HepG2 (cell line): ENCODE results near the gene SLC35F6. TPM values are rescaled to one million over a fixed set of nuclear protein-coding genes. Genes with fewer than 3 reads are reported as not detected.

Experiments
- BRD4 ChIP-seq: sonication (generic); formaldehyde crosslinking; IDR thresholded peaks from 2 replicates; pipeline ENCODE4 v1.4.0; 2020; ENCODE audit warnings: missing genetic modification reagents
- GPN1 ChIP-seq: sonication (generic); formaldehyde crosslinking; IDR thresholded peaks from 2 replicates; pipeline ENCODE4 v1.5.1; 2020; ENCODE audit warnings: missing genetic modification reagents, borderline replicate concordance
- MAF1 ChIP-seq: sonication (generic); formaldehyde crosslinking; IDR thresholded peaks from 2 replicates; pipeline ENCODE4 v1.5.0; 2020; ENCODE audit warnings: missing genetic modification reagents, borderline replicate concordance
- MBNL3 ChIP-seq: fragments of 250-450 bp; sonication (Bioruptor Pico); conservative IDR thresholded peaks from 2 replicates; pipeline ENCODE4 v1.8.0; 2022; ENCODE audit warnings: mild to moderate bottlenecking, inconsistent platforms
- MTF2 ChIP-seq: sonication (generic); formaldehyde crosslinking; IDR thresholded peaks from 2 replicates; pipeline ENCODE4 v1.5.0; 2020; ENCODE audit warnings: missing genetic modification reagents, borderline replicate concordance
- NFKB2 ChIP-seq: sonication (generic); formaldehyde crosslinking; IDR thresholded peaks from 2 replicates; pipeline ENCODE4 v1.4.0; 2020; ENCODE audit warnings: missing genetic modification reagents, borderline replicate concordance
- PRDM15 ChIP-seq: sonication (generic); formaldehyde crosslinking; IDR thresholded peaks from 2 replicates; pipeline ENCODE4 v1.4.0; 2020; ENCODE audit warnings: missing genetic modification reagents
- RELA ChIP-seq: sonication (generic); formaldehyde crosslinking; IDR thresholded peaks from 2 replicates; pipeline ENCODE4 v1.4.0; 2020; ENCODE audit warnings: missing genetic modification reagents
- RFX1 ChIP-seq: fragments of 450-650 bp; IDR thresholded peaks from 2 replicates; pipeline ENCODE4 v1.6.1; 2017
- THAP8 ChIP-seq: sonication (generic); formaldehyde crosslinking; IDR thresholded peaks from 2 replicates; pipeline ENCODE4 v1.5.1; 2020; ENCODE audit warnings: missing genetic modification reagents, mild to moderate bottlenecking, borderline replicate concordance
- ZNF30 ChIP-seq: sonication (generic); formaldehyde crosslinking; IDR thresholded peaks from 2 replicates; pipeline ENCODE4 v1.5.0; 2020; ENCODE audit warnings: mild to moderate bottlenecking, missing genetic modification reagents
- ZNF616 ChIP-seq: sonication (generic); formaldehyde crosslinking; IDR thresholded peaks from 2 replicates; pipeline ENCODE4 v1.5.0; 2020; ENCODE audit warnings: low read depth, mild to moderate bottlenecking, missing genetic modification reagents
- polyA plus RNA-seq, 8 experiments: library from polyadenylated mRNA; depleted of rRNA in 3 of 8; stranded (reverse) in 7 of 8; unstranded in 1 of 8; fragments of >200 nt; fragmentation: Illumina TruSeq in 4 of 8; extraction: Trizol in 4 of 8; gene quantifications; 2 replicates each; pipeline versions ENCODE4 v1.2.1 to v1.2.3, GENCODE V29; 2011 to 2016; ENCODE audit warnings: low read depth in 4 of 8, missing spikeins in 1 of 8, mixed read lengths in 1 of 8; ENCODE audit not compliant: insufficient read depth in 1 of 8
- total RNA-seq, 5 experiments: library from RNA; depleted of rRNA; stranded (reverse); fragments of >200 nt; fragmentation: Illumina TruSeq; extraction: Trizol; gene quantifications; 2 replicates each; pipeline ENCODE4 v1.2.3, GENCODE V29; 2016; ENCODE audit warnings: low read depth in 1 of 5
- TF ChIP-seq, protein P1 (sequence below): sonication (generic); formaldehyde crosslinking; IDR thresholded peaks from 2 replicates; pipeline ENCODE4 v1.5.1; 2020; ENCODE audit warnings: missing genetic modification reagents, mild to moderate bottlenecking, borderline replicate concordance
- TF ChIP-seq, protein P2 (sequence below): sonication (generic); formaldehyde crosslinking; IDR thresholded peaks from 2 replicates; pipeline ENCODE4 v1.4.0; 2020; ENCODE audit warnings: mild to moderate bottlenecking, missing genetic modification reagents
- TF ChIP-seq, protein P3 (sequence below): sonication (generic); formaldehyde crosslinking; IDR thresholded peaks from 2 replicates; pipeline ENCODE4 v1.8.0; 2022; ENCODE audit warnings: missing genetic modification reagents, mild to moderate bottlenecking, inconsistent platforms, borderline replicate concordance

SLC35F6 gene
- total and polyA plus RNA-seq, 2 of the 13 experiments (the other 11 are each of a cell fraction or from before 2014, with no cell fraction given): 15.2 to 21.2 TPM

DNA sequence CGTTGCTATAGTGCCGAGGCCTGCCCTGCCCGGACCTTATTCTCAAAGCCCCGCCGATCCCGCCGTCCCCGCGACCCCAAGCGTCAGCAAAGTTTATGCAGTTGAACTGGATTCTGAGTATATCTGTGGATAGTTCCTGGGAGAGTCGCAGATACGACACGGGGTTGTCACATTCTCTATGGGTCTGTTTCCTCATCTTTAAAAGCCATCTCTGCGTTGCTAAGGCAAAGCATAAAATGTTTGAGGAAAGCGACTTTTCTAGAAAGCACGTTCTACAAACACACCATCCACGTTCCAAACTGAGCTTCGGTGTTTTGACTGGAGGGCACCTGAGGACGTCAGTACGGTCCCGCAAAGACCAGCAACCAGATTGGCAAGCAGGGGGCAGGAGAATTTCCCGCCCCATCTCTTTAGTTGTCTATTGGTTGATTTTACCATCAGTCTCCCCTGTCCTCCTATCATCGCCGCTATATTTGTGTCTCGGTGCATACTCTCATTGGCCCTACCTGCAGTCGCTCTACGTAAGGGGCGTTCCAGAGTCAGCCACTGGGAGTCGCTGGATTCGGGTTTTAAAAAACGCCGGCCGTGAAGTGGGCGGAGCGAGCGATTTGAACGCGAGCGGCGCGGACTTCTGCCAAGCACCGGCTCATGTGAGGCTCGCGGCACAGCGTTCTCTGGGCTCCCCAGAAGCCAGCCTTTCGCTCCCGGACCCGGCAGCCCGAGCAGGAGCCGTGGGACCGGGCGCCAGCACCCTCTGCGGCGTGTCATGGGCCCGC, 21.5 kb downstream of the SLC35F6 start, which contains the start of gene CENPA (continued):
- TF ChIP-seq PRDM15 (CRISPR knock-in tag) (peak; percentile 76; the same call in 1 of the 2 replicates), MAF1 (CRISPR knock-in tag) (0 out of 2 replicates have a peak, but pooled peaks have one; percentile 78), RFX1 (no peak), RELA (CRISPR knock-in tag) (0 out of 2 replicates have a peak, but pooled peaks have one; percentile 59), MBNL3 (no peak), ZNF30 (CRISPR knock-in tag) (peak; percentile 92; the same call in 1 of the 2 replicates), THAP8 (CRISPR knock-in tag) (0 out of 2 replicates have a peak, but pooled peaks have one; percentile 74), MTF2 (CRISPR knock-in tag) (no peak), BRD4 (CRISPR knock-in tag) (0 out of 2 replicates have a peak, but pooled peaks have one; percentile 59), ZNF616 (peak; percentile 97), NFKB2 (peak; percentile 95; the same call in 1 of the 2 replicates), GPN1 (CRISPR knock-in tag) (no peak)
- TF ChIP-seq, protein P1, sequence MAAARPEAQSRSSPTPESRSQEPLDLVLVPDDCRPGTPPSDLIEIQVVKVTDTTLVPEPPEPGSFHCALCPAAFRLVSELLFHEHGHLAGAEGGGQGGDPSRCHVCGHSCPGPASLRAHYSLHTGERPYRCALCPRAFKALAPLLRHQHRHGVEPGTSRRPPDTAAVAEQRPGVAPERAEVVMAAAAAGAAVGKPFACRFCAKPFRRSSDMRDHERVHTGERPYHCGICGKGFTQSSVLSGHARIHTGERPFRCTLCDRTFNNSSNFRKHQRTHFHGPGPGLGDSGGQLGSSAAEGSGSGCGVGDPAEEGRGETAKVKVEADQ (CRISPR knock-in tag): peak; percentile 96
- TF ChIP-seq, protein P2, sequence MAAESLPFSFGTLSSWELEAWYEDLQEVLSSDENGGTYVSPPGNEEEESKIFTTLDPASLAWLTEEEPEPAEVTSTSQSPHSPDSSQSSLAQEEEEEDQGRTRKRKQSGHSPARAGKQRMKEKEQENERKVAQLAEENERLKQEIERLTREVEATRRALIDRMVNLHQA (CRISPR knock-in tag): peak; percentile 87; the same call in 1 of the 2 replicates
- TF ChIP-seq, protein P3, sequence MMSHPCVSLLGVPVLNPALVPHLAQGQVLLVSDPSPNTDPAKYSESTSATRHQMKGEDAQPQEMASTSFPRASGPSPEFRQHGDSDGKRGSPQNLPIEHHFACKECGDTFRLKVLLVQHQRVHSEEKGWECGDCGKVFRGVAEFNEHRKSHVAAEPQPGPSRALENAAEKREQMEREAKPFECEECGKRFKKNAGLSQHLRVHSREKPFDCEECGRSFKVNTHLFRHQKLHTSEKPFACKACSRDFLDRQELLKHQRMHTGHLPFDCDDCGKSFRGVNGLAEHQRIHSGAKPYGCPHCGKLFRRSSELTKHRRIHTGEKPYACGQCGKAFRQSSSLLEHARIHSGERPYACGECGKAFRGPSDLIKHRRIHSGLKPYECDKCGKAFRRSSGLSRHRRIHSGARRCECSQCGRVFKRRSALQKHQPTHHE: peak; percentile 86; the same call in 1 of the 2 replicates
